Measurements from ENCODE around the gene AGMO.

Gene AGMO

GRCh38 chr7:15174485-15174884 is 387.3 kb downstream of the AGMO start:
- no peak overlapping the region for H3K4me3 ChIP-seq (ENCODE audit: low read depth, low read length)
- DNase-seq (ENCODE audit: low read depth) = no peak
- no peak for TF ChIP-seq CTCF (IDR thresholded peaks at IDR 0.05; ENCODE audit: insufficient read depth, low read depth, low read length, missing control alignments)

GRCh38 chr7:15168489-15168888 is 393.3 kb downstream of the AGMO start:
- no peak for TF ChIP-seq CTCF (IDR thresholded peaks at IDR 0.05; ENCODE audit: insufficient read depth, low read depth, low read length, missing control alignments)
- DNase-seq (ENCODE audit: low read depth) = no peak
- no peak overlapping the region for H3K4me3 ChIP-seq (ENCODE audit: low read depth, low read length)

GRCh38 chr7:15167912-15168311 is 393.9 kb downstream of the AGMO start:
- DNase-seq (ENCODE audit: low read depth) = no peak
- no peak for TF ChIP-seq CTCF (IDR thresholded peaks at IDR 0.05; ENCODE audit: insufficient read depth, low read depth, low read length, missing control alignments)
- H3K4me3 ChIP-seq (ENCODE audit: low read depth, low read length) = no peak overlapping the region

- no peak for TF ChIP-seq CTCF (IDR thresholded peaks at IDR 0.05; ENCODE audit: insufficient read depth, low read depth, low read length, missing control alignments)
- no peak overlapping the region for H3K4me3 ChIP-seq (ENCODE audit: low read depth, low read length)
These were observed 395.2 kb downstream of the AGMO start for GRCh38 chr7:15166620-15167019.

GRCh38 chr7:15159261-15159660 is 402.6 kb downstream of the AGMO start:
- no peak for DNase-seq (ENCODE audit: low read depth)
- TF ChIP-seq CTCF (IDR thresholded peaks at IDR 0.05; ENCODE audit: insufficient read depth, low read depth, low read length, missing control alignments) = no peak
- no peak overlapping the region for H3K4me3 ChIP-seq (ENCODE audit: low read depth, low read length)

More at GRCh38 chr7:15166620-15167019, 395.2 kb downstream of the AGMO start:
- DNase-seq (ENCODE audit: low read depth) = no peak

GRCh38 chr7:15158141-15158810 is 403.5 kb downstream of the AGMO start:
- H3K4me3 ChIP-seq (ENCODE audit: low read depth, low read length) = no peak overlapping the region
- TF ChIP-seq CTCF (IDR thresholded peaks at IDR 0.05; ENCODE audit: insufficient read depth, low read depth, low read length, missing control alignments) = no peak
- DNase-seq (ENCODE audit: low read depth) = no peak
